Activated CD4-positive, alpha-beta T cell treated with anti-CD3 and anti-CD28 coated beads, Interleukin-2, amount 10 ng/mL, durations not matched to agents 24 days and 14 days (primary cell): Measurements from ENCODE around the gene BOLA2. TPM values are rescaled to one million over a fixed set of nuclear protein-coding genes. Genes with fewer than 3 reads are reported as not detected.
"Not testable (repeated sequence)": the region's sequence is repeated elsewhere in the genome, so short reads cannot be mapped to it uniquely, and the experiment has no call there.

Experiments
- DNase-seq: peaks from one replicate; pipeline ENCODE4 v3.0.0; 2022
- H3K27ac Mint-ChIP-seq: one replicate; pipeline ENCODE4 v1.8.0; 2022; ENCODE audit warnings: mild to moderate bottlenecking, mixed read lengths
- H3K27me3 Mint-ChIP-seq: one replicate; pipeline ENCODE4 v1.8.0; 2022; ENCODE audit warnings: mixed read lengths
- H3K36me3 Mint-ChIP-seq: one replicate; pipeline ENCODE4 v1.8.0; 2022; ENCODE audit warnings: low read depth, mild to moderate bottlenecking, mixed read lengths
- H3K4me1 Mint-ChIP-seq: one replicate; pipeline ENCODE4 v1.8.0; 2021; ENCODE audit warnings: mixed read lengths
- H3K4me3 Mint-ChIP-seq: one replicate; pipeline ENCODE4 v1.8.0; 2022; ENCODE audit warnings: mild to moderate bottlenecking, moderate library complexity, mixed read lengths
- H3K9me3 Mint-ChIP-seq: one replicate; pipeline ENCODE4 v1.8.0; 2021; ENCODE audit warnings: mixed read lengths
- intact Hi-C: fragments of 100-400 bp; cut with micrococcal nuclease; formaldehyde crosslinking; loops from one replicate; pipeline ENCODE4 v1.15.1; 2023
- total RNA-seq: library from RNA; stranded (reverse); gene quantifications from 2 replicates; pipeline ENCODE4 v1.2.3, GENCODE V29; 2022

BOLA2 gene
- total RNA-seq, 1 donor from 2014 or later = 18.4 TPM

DNA sequence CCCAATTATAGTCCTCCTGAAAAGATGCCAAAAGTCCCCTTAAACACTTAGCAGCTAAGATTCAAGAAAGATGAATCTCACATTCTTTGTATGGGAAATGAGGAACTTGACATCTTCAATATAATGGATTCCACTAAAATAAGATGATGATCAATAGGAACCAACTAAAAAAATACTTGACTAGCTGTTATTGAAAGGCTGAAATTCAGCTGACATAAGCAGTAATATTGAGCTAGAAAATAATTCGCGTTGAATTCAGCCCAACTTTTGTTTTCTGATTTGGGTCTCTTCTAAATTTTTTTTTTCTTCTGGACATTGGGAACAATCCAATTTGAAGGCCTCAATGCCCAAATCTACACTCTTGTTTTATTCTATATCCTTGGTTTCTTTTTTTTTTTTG is 30.6 kb downstream of the BOLA2 start:
- DNase-seq, H3K4me3 Mint-ChIP-seq, H3K4me1 Mint-ChIP-seq, H3K9me3 Mint-ChIP-seq, H3K27me3 Mint-ChIP-seq, intact Hi-C loops, H3K27ac Mint-ChIP-seq: not testable (repeated sequence)
- peaks cover 11% of the 10 kb centered on the region for H3K36me3 Mint-ChIP-seq

DNA sequence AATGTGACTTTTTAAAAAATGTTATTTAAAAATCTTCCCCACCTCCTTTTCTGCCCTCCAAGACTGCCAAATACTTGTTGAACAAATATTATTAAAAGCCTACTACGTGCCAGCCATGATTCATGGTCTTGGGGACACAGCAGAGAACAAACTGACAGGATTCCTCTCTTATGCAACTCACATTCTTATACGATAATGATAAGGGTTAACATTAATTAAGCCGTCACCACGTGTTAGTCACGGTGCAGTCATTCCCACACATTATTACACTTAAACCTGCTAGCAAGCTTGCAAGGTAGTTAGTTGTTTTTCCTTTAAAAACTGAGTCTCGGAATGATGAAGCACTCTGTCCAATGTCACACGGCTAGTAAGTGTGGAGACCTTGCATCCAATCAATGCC is 48.9 kb downstream of the BOLA2 start:
- H3K4me1 Mint-ChIP-seq, DNase-seq, H3K9me3 Mint-ChIP-seq, H3K4me3 Mint-ChIP-seq, H3K27ac Mint-ChIP-seq, H3K27me3 Mint-ChIP-seq, H3K36me3 Mint-ChIP-seq, intact Hi-C loops: not testable (repeated sequence)

Other genes with a start within 250 kb of the BOLA2 start
- 2.3 and 2.4 TPM in 2 replicates for gene NPIPB11, start 47.6 kb downstream of the BOLA2 start, total RNA-seq
- 49.2 and 65.1 TPM in 2 replicates for gene SLX1B, start 182 bp upstream of the BOLA2 start, total RNA-seq
- gene SULT1A4, start 5.6 kb upstream of the BOLA2 start, total RNA-seq = 2.7 and 3.1 TPM in 2 replicates
- gene NPIPB12, start 52.1 kb upstream of the BOLA2 start, total RNA-seq = 77.8 and 78.8 TPM in 2 replicates
- 157 and 165 TPM in 2 replicates for gene SPN, start 208.9 kb upstream of the BOLA2 start, total RNA-seq
- 5.8 and 6.3 TPM in 2 replicates for gene QPRT, start 224.8 kb upstream of the BOLA2 start, total RNA-seq